Calu3 (cell line): ENCODE measurements around the gene RNF31. TPM values are rescaled to one million over a fixed set of nuclear protein-coding genes. Genes with fewer than 3 reads are reported as not detected.
A peak's percentile ranks its signal among the peaks of the same experiment; 100 is the strongest.

ENCODE experiments used
- BruUV-seq: library from RNA; stranded (reverse); fragments of 400-500 nt; replicated peaks from 2 replicates; lab custom pipeline; 2021; lab: Mats Ljungman, UMichigan
- CTCF ChIA-PET: fragments of 300-600 bp; sonication (Branson Sonifier 250); formaldehyde crosslinking; loops from one replicate; lab custom pipeline; 2022; ENCODE audit warnings: antibody characterized with exemption; lab: Charles Lee
- DNase-seq: peaks from one replicate; pipeline ENCODE4 v3.0.0; 2022
- H3K27ac Mint-ChIP-seq: one replicate; pipeline ENCODE4 v1.8.0; 2022; ENCODE audit warnings: mixed read lengths; ENCODE audit not compliant: unreplicated experiment
- H3K27me3 Mint-ChIP-seq: one replicate; pipeline ENCODE4 v1.8.0; 2022; ENCODE audit warnings: mixed read lengths; ENCODE audit not compliant: unreplicated experiment
- H3K36me3 Mint-ChIP-seq: one replicate; pipeline ENCODE4 v1.8.0; 2022; ENCODE audit warnings: mild to moderate bottlenecking, moderate library complexity, mixed read lengths; ENCODE audit not compliant: insufficient read depth, unreplicated experiment
- H3K4me1 Mint-ChIP-seq: one replicate; pipeline ENCODE4 v1.8.0; 2022; ENCODE audit warnings: mild to moderate bottlenecking, low read depth, mixed read lengths; ENCODE audit not compliant: unreplicated experiment
- H3K4me3 Mint-ChIP-seq: one replicate; pipeline ENCODE4 v1.8.0; 2022; ENCODE audit warnings: mild to moderate bottlenecking, low read depth, moderate library complexity, mixed read lengths; ENCODE audit not compliant: unreplicated experiment
- H3K9me3 Mint-ChIP-seq: one replicate; pipeline ENCODE4 v1.8.0; 2022; ENCODE audit warnings: low read depth, mixed read lengths; ENCODE audit not compliant: unreplicated experiment
- intact Hi-C: fragments of 100-400 bp; cut with micrococcal nuclease; formaldehyde crosslinking; loops from one replicate; pipeline ENCODE4 v1.10.0; 2022; ENCODE audit not compliant: unreplicated experiment
- total RNA-seq: library from RNA; stranded (reverse); gene quantifications from 2 replicates; pipeline ENCODE4 v1.2.3, GENCODE V29; 2022
- TF ChIP-seq, protein P1 (sequence below): fragments of 200-600 bp; IDR thresholded peaks from one replicate; pipeline ENCODE4 v1.8.0; 2022; ENCODE audit warnings: antibody characterized with exemption; ENCODE audit not compliant: unreplicated experiment

RNF31 gene
- total RNA-seq, 1 experiment from 2014 or later = 103 TPM

DNA sequence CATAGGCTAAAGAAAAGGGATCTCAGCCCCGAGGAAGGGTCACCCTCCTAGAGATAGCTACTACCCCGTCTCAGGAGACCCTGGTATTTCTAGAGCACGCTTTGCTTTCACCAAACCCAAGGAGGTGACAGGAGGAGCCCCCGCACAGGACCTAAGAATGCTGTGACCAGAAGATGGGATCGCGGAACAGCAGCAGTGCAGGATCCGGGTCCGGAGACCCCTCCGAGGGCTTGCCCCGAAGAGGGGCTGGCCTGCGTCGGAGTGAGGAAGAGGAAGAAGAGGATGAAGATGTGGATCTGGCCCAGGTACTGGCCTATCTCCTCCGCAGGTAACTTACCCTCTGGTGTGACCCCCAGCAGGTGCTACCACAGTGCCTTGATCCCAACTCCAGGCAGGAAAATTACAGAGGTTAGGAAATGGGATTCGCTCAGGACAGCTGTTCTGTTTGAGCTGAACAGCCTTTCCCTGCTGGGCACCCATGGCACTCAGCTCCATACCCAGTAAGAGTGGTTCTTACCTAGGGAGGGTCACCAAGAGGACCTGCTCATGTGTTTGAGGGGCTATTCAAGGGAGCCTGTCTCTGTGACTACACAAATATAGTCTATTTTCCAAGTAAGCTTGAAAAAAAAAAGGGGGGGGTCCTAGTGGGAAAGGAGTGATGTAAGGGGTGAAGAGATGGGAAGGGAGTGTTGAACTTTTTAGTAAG lies 31.7 kb upstream of the RNF31 start:
- BruUV-seq = TSS peak; percentile 69
- H3K27me3 Mint-ChIP-seq = no peaks in the 10 kb centered on the region
- intact Hi-C loops = loop anchor here (2.0 kb wide), 2 partner anchors 25 to 45 kb away; partner anchors contain the start of genes EMC9 and IRF9

DNA sequence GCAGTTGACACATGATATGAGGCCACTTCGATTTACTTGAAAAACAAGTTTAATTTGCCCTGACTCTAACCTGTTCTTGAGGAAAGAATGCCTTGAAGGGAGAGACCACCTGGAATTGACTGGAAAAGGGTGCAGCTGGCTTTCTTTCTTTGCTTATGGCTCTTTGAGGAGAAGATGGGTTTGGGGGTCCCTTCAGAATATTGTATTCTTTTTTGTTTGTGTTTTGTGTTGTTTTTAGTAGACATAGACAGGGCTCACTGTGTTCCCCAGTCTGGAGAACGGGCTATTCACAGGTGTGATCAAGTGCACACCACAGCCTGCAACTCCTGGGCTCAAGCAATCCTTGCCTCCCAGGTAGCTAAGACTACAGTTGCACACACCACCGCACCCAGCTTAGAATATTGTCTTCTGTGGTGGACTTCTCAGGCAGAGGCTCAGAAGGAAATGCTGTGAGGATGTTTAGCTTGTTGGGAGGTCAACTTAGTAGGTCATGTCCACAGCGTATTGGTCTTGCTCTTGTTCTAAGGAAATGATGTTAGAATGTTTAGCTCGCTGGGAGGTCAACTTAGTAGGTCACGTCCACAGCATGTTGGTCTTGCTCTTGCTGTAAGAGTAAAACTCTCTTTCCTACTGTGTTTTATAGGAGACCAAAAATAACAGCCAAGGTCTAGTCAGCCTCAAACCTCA lies 31.0 kb upstream of the RNF31 start:
- peak overlapping the region; percentile 82 for H3K4me3 Mint-ChIP-seq
- H3K9me3 Mint-ChIP-seq = no peaks in the 10 kb centered on the region
- H3K27me3 Mint-ChIP-seq = no peaks in the 10 kb centered on the region
- BruUV-seq = no TSS peak
- peak overlapping the region; percentile 98 for H3K27ac Mint-ChIP-seq
- TF ChIP-seq, protein P1, sequence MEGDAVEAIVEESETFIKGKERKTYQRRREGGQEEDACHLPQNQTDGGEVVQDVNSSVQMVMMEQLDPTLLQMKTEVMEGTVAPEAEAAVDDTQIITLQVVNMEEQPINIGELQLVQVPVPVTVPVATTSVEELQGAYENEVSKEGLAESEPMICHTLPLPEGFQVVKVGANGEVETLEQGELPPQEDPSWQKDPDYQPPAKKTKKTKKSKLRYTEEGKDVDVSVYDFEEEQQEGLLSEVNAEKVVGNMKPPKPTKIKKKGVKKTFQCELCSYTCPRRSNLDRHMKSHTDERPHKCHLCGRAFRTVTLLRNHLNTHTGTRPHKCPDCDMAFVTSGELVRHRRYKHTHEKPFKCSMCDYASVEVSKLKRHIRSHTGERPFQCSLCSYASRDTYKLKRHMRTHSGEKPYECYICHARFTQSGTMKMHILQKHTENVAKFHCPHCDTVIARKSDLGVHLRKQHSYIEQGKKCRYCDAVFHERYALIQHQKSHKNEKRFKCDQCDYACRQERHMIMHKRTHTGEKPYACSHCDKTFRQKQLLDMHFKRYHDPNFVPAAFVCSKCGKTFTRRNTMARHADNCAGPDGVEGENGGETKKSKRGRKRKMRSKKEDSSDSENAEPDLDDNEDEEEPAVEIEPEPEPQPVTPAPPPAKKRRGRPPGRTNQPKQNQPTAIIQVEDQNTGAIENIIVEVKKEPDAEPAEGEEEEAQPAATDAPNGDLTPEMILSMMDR = no peak
- intact Hi-C loops = no loop called here
- no peak for DNase-seq
- CTCF ChIA-PET = interaction anchor here (3.2 kb wide), 1 partner anchor 22 kb away, joined by 23 read pairs; the partner anchor contains the start of gene PCK2
- peaks cover 19% of the 10 kb centered on the region for H3K4me1 Mint-ChIP-seq
- H3K36me3 Mint-ChIP-seq = peaks cover 47% of the 10 kb centered on the region

More for the DNA sequence above, 31.7 kb upstream of the RNF31 start:
- H3K9me3 Mint-ChIP-seq = no peaks in the 10 kb centered on the region
- H3K4me1 Mint-ChIP-seq = peaks cover 19% of the 10 kb centered on the region
- CTCF ChIA-PET = interaction anchor here (1.4 to 3.2 kb wide), 6 partner anchors 21 to 57 kb away, joined by 5 to 23 read pairs (median 12); partner anchors contain the start of genes EMC9, IRF9, PCK2 and PSME2
- H3K27ac Mint-ChIP-seq = peak overlapping the region; percentile 98
- no peak for DNase-seq
- TF ChIP-seq, protein P1 = no peak
- H3K36me3 Mint-ChIP-seq = peaks cover 47% of the 10 kb centered on the region
- peak overlapping the region; percentile 82 for H3K4me3 Mint-ChIP-seq

DNA sequence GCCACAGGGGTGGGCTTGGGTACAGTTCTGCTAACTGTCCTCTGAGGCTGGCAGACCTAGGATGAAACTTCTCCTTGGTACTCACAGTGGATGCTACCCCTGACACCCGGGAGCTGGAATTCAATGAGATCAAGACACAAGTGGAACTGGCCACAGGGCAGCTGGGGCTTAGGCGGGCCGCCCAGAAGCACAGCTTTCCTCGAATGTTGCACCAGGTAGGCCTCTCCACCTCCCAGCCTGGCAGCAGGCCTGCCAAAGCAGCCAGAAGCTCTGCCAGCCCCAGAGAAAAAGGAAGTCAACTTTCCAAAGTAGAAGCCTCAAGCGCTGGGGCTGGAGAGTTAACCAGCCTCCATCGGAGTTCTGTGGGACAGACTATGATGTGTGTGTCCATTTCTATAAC lies 30.1 kb upstream of the RNF31 start:
- Mint-ChIP-seq H3K4me1 (peaks cover 19% of the 10 kb centered on the region), H3K27ac (no peak overlapping the region), H3K4me3 (no peak overlapping the region), H3K9me3 (no peaks in the 10 kb centered on the region), H3K36me3 (peaks cover 47% of the 10 kb centered on the region), H3K27me3 (no peaks in the 10 kb centered on the region)
- CTCF ChIA-PET = no interaction called here
- BruUV-seq = no TSS peak
- DNase-seq = no peak
- TF ChIP-seq, protein P1 = no peak
- intact Hi-C loops = no loop called here

DNA sequence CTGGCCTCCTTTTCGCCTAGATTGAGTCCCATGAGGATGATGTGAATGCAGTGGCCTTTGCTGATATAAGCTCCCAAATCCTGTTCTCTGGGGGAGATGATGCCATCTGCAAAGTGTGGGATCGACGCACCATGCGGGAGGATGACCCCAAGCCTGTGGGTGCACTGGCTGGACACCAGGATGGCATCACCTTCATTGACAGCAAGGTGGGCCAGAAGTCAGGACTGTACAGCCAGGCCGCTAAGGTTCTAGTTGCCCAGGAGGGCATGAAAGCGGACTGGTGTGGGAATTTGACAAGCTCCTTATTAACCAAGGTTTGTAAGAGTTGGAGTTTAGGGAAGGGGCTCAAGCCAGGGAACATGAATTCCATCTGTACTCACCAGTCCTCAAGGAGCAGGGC lies 27.6 kb upstream of the RNF31 start:
- Mint-ChIP-seq H3K4me3 (no peak overlapping the region), H3K27ac (no peak overlapping the region), H3K4me1 (peaks cover 19% of the 10 kb centered on the region), H3K36me3 (peaks cover 43% of the 10 kb centered on the region), H3K9me3 (no peaks in the 10 kb centered on the region), H3K27me3 (no peaks in the 10 kb centered on the region)
- intact Hi-C loops = no loop called here
- TF ChIP-seq, protein P1 = no peak
- DNase-seq = no peak
- BruUV-seq = no TSS peak
- CTCF ChIA-PET = no interaction called here
